Measurements from ENCODE around the gene SLC8A1. TPM values are rescaled to one million over a fixed set of nuclear protein-coding genes. Genes with fewer than 3 reads are reported as not detected.

The SLC8A1 gene
- total RNA-seq, 1 donor from 2014 or later = 5.6 TPM

DNA sequence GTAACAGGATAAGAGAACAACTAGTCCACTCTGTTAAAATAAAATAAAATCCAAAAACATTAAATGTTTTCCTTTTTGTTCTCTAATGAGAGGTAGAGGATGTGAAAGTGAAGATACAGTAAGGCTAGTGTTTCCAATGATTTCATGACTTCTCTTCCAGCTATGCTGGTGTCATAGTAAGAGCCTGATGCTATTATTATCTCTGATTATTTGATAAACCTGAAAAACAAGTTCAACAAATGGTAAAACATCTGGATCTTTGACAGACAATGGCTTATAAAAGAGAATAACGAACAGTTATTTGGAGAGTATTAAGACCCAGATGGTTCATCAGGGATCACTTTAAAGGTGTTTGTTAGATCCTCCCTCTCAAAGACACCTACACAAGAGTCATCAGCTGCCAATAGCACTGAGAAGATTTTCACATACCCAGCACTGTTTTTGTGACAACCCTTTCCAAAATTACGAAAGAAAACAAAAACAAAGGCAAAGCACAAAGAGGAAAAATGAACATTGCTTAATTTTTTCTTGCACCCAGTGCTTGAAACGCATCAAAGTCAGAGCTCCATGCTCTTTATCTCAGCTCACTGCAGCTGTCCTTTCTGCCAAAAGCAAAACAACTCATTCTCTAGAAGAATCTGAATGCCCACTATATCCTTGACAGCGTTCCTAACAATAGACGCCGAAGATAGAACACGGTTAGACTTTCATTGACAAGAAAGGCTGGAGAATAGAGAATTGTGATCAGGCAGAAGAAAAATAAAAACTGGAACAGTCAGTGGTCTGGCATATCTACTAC is 168.6 kb downstream of the SLC8A1 start:
- peaks cover 0 to 24% of the 10 kb centered on the region in 2 donors for H3K4me1 ChIP-seq
- peak overlapping the region; percentile 7 to 67 for H3K27ac ChIP-seq
- H3K27me3 ChIP-seq = no peaks in the 10 kb centered on the region
- intact Hi-C loops (cut with DNase I) = loop anchor here (2.0 to 5.0 kb wide), 3 partner anchors 41 to 149 kb away; no protein-coding TSS in a partner anchor
- TF ChIP-seq, protein P1, sequence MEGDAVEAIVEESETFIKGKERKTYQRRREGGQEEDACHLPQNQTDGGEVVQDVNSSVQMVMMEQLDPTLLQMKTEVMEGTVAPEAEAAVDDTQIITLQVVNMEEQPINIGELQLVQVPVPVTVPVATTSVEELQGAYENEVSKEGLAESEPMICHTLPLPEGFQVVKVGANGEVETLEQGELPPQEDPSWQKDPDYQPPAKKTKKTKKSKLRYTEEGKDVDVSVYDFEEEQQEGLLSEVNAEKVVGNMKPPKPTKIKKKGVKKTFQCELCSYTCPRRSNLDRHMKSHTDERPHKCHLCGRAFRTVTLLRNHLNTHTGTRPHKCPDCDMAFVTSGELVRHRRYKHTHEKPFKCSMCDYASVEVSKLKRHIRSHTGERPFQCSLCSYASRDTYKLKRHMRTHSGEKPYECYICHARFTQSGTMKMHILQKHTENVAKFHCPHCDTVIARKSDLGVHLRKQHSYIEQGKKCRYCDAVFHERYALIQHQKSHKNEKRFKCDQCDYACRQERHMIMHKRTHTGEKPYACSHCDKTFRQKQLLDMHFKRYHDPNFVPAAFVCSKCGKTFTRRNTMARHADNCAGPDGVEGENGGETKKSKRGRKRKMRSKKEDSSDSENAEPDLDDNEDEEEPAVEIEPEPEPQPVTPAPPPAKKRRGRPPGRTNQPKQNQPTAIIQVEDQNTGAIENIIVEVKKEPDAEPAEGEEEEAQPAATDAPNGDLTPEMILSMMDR (IDR thresholded peaks at IDR 0.05) = no peak
- DNase-seq (ENCODE audit: low spot score in 2 of 2) = no peak
- H3K9me3 ChIP-seq = no peaks in the 10 kb centered on the region
- peak overlapping the region in 1 of 2 donors; percentile 53 for H3K4me3 ChIP-seq
- H3K36me3 ChIP-seq = no peaks in the 10 kb centered on the region

DNA sequence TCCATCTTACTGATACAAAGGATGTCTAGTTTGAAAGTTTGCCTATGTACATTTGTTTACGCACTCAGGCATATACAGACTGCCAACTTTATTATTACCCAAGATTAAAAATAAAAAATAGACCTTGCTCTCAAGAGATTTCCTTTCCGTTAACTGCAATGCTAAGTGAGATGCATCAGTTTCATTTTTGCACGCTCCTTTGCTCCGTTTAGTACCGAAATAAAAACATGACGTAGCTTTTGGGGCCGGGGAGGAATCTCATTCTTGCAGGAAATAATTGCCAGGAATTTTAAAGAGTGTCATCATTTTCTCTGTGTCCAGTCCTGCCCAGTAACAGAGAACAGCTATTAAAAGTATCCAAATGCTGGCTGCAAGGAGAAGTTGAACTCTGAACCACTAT is 169.5 kb downstream of the SLC8A1 start:
- Histone ChIP-seq H3K9me3 (no peaks in the 10 kb centered on the region), H3K27ac (peak overlapping the region; percentile 52 to 67), H3K4me3 (peak overlapping the region; percentile 23 to 53), H3K36me3 (no peaks in the 10 kb centered on the region), H3K27me3 (no peaks in the 10 kb centered on the region), H3K4me1 (peaks cover 0 to 24% of the 10 kb centered on the region in 2 donors)
- intact Hi-C loops (cut with DNase I) = loop anchor here (1.0 to 5.0 kb wide), 4 partner anchors 40 to 170 kb away; partner anchors contain the start of gene SLC8A1
- no peak for DNase-seq (ENCODE audit: low spot score in 2 of 2)
- TF ChIP-seq, protein P1 (IDR thresholded peaks at IDR 0.05) = no peak

DNA sequence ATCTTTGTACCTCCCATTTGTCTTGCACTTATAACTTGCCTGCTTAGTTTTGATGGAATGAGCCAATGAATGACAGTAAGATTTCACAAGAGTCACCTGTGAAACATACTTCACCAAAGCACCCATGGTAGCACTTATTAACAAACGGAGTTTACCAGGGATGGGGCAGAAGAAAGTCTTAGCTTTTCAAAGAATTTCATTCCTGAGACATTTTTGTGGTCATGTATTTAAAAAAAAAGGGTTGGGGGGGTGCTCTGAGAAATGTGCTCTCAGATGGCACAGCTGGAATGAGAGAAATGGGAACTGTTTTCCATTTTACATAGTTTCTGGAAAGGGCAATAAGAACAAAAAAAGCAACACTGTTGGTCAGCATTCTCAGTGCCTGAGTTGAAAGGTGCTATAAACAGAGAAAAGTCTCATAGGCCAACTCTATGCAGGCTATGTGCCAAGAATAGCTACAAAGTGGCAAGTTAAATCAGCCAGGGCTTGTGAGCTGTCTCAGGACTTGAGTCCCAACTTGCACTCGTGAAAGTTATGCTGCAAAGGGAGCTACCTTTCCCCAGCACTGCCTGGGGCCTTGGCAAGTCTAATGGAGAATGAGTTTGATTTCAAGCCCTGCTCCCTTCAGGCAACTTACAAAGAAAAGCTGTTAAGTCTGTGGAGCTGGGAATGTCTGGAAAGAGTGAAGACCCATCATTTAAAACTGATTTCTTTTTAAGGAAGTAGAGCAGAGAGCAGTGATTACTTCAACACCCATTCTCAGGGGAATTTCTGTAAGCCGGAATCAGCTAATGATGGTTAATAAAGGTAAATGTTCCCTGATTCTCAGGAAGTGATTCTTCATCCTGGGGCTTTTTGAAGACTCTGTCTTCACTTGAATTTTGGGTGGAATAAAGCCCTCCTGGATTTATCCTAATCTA is 170.6 kb downstream of the SLC8A1 start:
- Histone ChIP-seq H3K4me3 (peak overlapping the region in 1 of 2 donors; percentile 53), H3K4me1 (peaks cover 0 to 24% of the 10 kb centered on the region in 2 donors), H3K27ac (peak overlapping the region; percentile 52 to 67), H3K9me3 (no peaks in the 10 kb centered on the region), H3K27me3 (no peaks in the 10 kb centered on the region), H3K36me3 (no peaks in the 10 kb centered on the region)
- intact Hi-C loops (cut with DNase I) = loop anchor here (5.0 kb wide), 2 partner anchors 39 to 151 kb away; no protein-coding TSS in a partner anchor
- TF ChIP-seq, protein P1 (IDR thresholded peaks at IDR 0.05) = no peak
- peak; percentile 12 to 79 for DNase-seq (ENCODE audit: low spot score in 2 of 2)

DNA sequence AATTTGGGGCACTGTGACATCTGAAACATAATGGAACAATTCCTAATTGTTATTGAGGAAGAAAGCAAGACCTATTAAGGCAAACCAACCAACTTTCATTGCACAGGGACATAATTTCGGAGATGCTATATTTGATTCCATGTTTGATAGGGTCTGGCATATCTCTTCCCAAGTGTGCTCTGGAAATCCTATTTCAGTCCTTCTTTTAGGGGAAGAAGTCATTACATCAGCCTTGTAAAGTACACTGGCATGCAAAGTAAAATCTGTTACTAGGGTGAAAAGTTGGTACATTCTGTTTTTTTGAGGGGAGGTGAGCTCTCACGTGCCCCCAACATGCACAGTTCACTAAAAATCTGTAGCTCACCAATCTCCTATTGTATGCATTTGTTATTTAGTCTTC is 172.4 kb downstream of the SLC8A1 start:
- Histone ChIP-seq H3K27me3 (no peaks in the 10 kb centered on the region), H3K4me1 (peaks cover 0 to 24% of the 10 kb centered on the region in 2 donors), H3K4me3 (peak overlapping the region; percentile 10 to 37), H3K27ac (no peak overlapping the region), H3K9me3 (no peaks in the 10 kb centered on the region), H3K36me3 (no peaks in the 10 kb centered on the region)
- no peak for DNase-seq (ENCODE audit: low spot score in 2 of 2)
- intact Hi-C loops (cut with DNase I) = no loop called here
- TF ChIP-seq, protein P1 (IDR thresholded peaks at IDR 0.05) = no peak

DNA sequence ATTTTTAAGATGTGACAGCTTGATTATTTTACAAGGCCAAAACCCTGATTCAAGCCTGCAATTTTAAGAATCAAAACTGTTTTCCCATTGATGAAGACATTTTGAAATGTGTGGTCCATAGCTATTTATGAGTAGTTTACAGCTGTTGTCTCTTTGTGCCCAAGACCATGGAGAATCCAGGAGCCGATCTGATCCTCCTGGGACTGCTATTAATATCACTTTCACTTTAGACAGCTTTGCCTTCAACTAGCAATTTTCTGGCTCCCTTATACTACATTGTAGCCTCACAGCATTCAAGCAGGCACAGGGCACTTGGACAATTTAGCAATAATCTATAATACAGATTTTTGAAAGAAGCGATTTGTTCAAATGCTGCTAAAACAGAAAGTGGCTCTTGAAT is 172.9 kb downstream of the SLC8A1 start:
- Histone ChIP-seq H3K36me3 (no peaks in the 10 kb centered on the region), H3K9me3 (no peaks in the 10 kb centered on the region), H3K4me1 (peaks cover 0 to 26% of the 10 kb centered on the region in 2 donors), H3K27me3 (no peaks in the 10 kb centered on the region), H3K4me3 (peak overlapping the region; percentile 10 to 37), H3K27ac (no peak overlapping the region)
- TF ChIP-seq, protein P1 (IDR thresholded peaks at IDR 0.05) = no peak
- intact Hi-C loops (cut with DNase I) = no loop called here
- DNase-seq (ENCODE audit: low spot score in 2 of 2) = no peak
